HEK293T (cell line): ENCODE measurements around the gene NDUFV2.

ENCODE experiments used
- CTCF ChIA-PET: fragments of 350-600 bp; formaldehyde crosslinking; extraction: SDS; loops from one replicate; lab custom pipeline; 2021; ENCODE audit warnings: antibody characterized with exemption, inconsistent platforms; lab: Yijun Ruan, JAX
- POLR2A ChIA-PET: fragments of 350-600 bp; formaldehyde crosslinking; extraction: SDS; loops from one replicate; lab custom pipeline; 2020; ENCODE audit warnings: antibody characterized with exemption, inconsistent platforms; lab: Yijun Ruan, JAX
- DNase-seq: peaks from one replicate; pipeline ENCODE4 v3.0.0; 2012; ENCODE audit warnings: mixed read lengths; ENCODE audit errors: extremely low spot score
- ARNT ChIP-seq: fragments of 450-650 bp; IDR thresholded peaks from 2 replicates; pipeline ENCODE4 v1.6.1; 2017; ENCODE audit warnings: mild to moderate bottlenecking
- BHLHE40 ChIP-seq: fragments of 450-650 bp; IDR thresholded peaks from 2 replicates; pipeline ENCODE4 v1.6.1; 2016; ENCODE audit warnings: mild to moderate bottlenecking, moderate library complexity, borderline replicate concordance
- CTBP1 ChIP-seq: fragments of 450-650 bp; IDR thresholded peaks from 2 replicates; pipeline ENCODE4 v1.6.1; 2016; ENCODE audit warnings: borderline replicate concordance
- ELF4 ChIP-seq: fragments of 450-650 bp; IDR thresholded peaks from 2 replicates; pipeline ENCODE4 v1.6.1; 2017; ENCODE audit warnings: antibody characterized with exemption
- FOXA1 ChIP-seq: fragments of 450-650 bp; IDR thresholded peaks from 2 replicates; pipeline ENCODE4 v1.6.1; 2016; ENCODE audit warnings: mild to moderate bottlenecking
- FOXK2 ChIP-seq: fragments of 450-650 bp; IDR thresholded peaks from 2 replicates; pipeline ENCODE4 v1.6.1; 2016; ENCODE audit warnings: mild to moderate bottlenecking
- FOXM1 ChIP-seq: fragments of 450-650 bp; IDR thresholded peaks from 2 replicates; pipeline ENCODE4 v1.6.1; 2017; ENCODE audit warnings: mild to moderate bottlenecking, borderline replicate concordance
- HDGF ChIP-seq: fragments of 450-650 bp; IDR thresholded peaks from 2 replicates; pipeline ENCODE4 v1.6.1; 2017; ENCODE audit warnings: antibody characterized with exemption, borderline replicate concordance
- L3MBTL2 ChIP-seq: fragments of 450-650 bp; conservative IDR thresholded peaks from 2 replicates; pipeline ENCODE4 v1.6.1; 2016; ENCODE audit warnings: mild to moderate bottlenecking
- LEF1 ChIP-seq: fragments of 450-650 bp; IDR thresholded peaks from 2 replicates; pipeline ENCODE4 v1.6.1; 2017; ENCODE audit warnings: mild to moderate bottlenecking, borderline replicate concordance
- NFRKB ChIP-seq: fragments of 450-650 bp; IDR thresholded peaks from 2 replicates; pipeline ENCODE4 v1.6.1; 2016; ENCODE audit warnings: mild to moderate bottlenecking, moderate library complexity
- SP1 ChIP-seq: fragments of 450-650 bp; IDR thresholded peaks from 2 replicates; pipeline ENCODE4 v1.6.1; 2017
- SUZ12 ChIP-seq: fragments of 450-650 bp; IDR thresholded peaks from 2 replicates; pipeline ENCODE4 v1.6.1; 2016; ENCODE audit warnings: mild to moderate bottlenecking
- TARDBP ChIP-seq: fragments of 450-650 bp; IDR thresholded peaks from 2 replicates; pipeline ENCODE4 v1.6.1; 2016
- ZNF384 ChIP-seq: fragments of 450-650 bp; IDR thresholded peaks from 2 replicates; pipeline ENCODE4 v1.6.1; 2016
- TF ChIP-seq, protein P1 (sequence below): fragments of 450-650 bp; IDR thresholded peaks from 2 replicates; pipeline ENCODE4 v1.6.1; 2016

NDUFV2 gene

DNA sequence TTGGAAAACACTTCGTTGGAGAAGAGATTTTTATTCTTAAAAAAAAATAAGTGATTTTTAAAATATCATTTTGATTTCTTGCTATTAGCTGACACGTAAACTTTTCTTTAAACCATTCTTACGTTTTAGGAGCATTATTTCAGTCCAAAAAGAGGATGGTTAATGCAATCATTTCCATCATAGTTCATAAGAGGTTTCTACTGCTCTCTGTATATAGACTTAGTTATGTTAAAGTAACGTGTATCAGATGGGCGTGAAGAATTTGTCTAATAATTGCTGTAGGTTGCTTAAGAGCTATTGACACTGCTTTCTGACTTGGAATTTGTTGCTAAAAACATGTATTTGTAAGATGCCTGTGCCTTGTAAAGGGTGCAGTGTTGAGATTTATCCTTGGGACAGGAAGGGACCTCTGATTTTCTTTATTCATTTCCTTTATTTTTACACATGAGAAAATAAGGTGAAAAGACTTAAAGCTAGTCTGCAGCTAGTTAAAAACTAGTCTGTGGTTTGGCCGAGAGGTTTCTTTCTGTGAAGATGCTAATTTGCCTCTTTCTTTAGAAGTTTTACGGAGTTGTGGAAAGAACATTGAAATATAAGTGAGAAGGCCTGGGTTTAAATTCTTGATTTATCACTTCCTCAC is 37.0 kb downstream of the NDUFV2 start:
- TF ChIP-seq NFRKB (no peak), ZNF384 (no peak), FOXA1 (no peak), SP1 (no peak), BHLHE40 (no peak), TARDBP (no peak), CTBP1 (no peak), SUZ12 (no peak), LEF1 (no peak)
- TF ChIP-seq, protein P1, sequence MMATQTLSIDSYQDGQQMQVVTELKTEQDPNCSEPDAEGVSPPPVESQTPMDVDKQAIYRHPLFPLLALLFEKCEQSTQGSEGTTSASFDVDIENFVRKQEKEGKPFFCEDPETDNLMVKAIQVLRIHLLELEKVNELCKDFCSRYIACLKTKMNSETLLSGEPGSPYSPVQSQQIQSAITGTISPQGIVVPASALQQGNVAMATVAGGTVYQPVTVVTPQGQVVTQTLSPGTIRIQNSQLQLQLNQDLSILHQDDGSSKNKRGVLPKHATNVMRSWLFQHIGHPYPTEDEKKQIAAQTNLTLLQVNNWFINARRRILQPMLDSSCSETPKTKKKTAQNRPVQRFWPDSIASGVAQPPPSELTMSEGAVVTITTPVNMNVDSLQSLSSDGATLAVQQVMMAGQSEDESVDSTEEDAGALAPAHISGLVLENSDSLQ = no peak
- ChIA-PET CTCF (no interaction called here), POLR2A (no interaction called here)
- DNase-seq = no peak

DNA sequence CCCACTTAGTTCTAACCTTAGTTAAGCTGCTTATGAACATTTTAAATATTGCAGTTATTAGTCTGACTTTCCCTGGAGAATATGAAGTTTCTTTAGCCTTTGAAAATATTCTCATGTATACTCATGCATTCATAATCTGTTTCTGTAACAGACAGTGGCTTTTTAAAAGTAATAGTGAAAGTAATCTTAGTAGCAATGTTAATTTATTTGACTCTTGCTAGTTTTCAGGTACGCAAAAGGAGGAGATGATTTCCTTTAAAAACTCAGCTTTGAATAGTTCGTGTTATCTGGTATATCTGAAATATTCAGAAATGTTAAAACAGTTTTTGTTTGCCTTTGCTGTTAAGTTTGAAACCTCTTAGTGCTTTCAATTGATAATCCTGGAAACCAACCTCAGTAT is 37.9 kb downstream of the NDUFV2 start:
- TF ChIP-seq FOXM1 = no peak
- no peak for TF ChIP-seq HDGF
- no peak for TF ChIP-seq FOXA1
- no peak for TF ChIP-seq SUZ12
- no peak for TF ChIP-seq L3MBTL2
- no peak for TF ChIP-seq CTBP1
- no peak for TF ChIP-seq SP1
- no peak for TF ChIP-seq NFRKB
- no peak for TF ChIP-seq ELF4
- TF ChIP-seq ARNT = no peak
- TF ChIP-seq LEF1 = no peak
- TF ChIP-seq, protein P1 = no peak
- no peak for TF ChIP-seq FOXK2
- DNase-seq = no peak
- ChIA-PET CTCF (no interaction called here), POLR2A (no interaction called here)

DNA sequence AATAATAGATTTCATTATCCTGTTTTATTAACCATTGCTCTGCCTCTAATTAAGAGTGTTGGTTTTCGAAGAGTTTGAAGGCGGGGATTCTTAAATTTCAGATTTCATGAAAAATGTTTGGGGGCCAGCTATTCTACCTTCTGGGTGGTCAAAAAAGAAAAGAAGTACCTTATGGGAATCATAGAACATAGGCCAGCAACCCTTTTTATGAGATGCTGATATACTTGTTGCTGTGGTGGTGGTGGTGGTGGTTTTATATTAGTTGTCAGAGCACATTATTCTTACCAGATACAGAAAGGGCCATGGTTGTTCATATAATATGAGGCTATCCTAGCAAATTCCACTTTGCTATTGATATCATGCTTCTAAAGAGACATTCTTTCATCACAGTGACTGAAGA is 38.5 kb downstream of the NDUFV2 start:
- no peak for DNase-seq
- POLR2A ChIA-PET = no interaction called here
- CTCF ChIA-PET = no interaction called here

DNA sequence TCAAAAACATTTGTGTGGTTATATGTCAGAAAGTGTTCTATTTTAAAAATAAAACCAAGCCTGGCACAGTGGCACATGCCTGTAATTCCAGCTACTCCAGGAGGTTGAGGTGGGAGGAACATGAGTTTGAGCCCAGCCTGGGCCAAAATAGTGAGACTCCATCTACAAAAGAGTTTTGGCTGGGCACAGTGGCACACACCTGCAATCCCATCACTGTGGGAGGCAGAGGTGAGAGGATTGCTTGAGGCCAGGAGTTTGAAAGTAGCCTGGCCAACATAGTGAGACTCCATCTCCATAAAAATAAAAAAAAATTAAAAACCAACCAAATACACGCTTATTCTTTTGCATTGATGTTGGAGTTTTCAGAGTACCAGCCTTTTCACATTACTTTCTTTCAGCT is 43.7 kb downstream of the NDUFV2 start:
- DNase-seq = no peak
- ChIA-PET POLR2A (no interaction called here), CTCF (no interaction called here)
- TF ChIP-seq SP1 = no peak
- TF ChIP-seq FOXA1 = no peak
- no peak for TF ChIP-seq NFRKB
- TF ChIP-seq, protein P1 = no peak
- no peak for TF ChIP-seq LEF1
- TF ChIP-seq ELF4 = no peak
- TF ChIP-seq SUZ12 = no peak
- TF ChIP-seq ZNF384 = no peak
- TF ChIP-seq L3MBTL2 = no peak
- no peak for TF ChIP-seq FOXK2
- TF ChIP-seq CTBP1 = no peak
- no peak for TF ChIP-seq HDGF
- TF ChIP-seq ARNT = no peak
- TF ChIP-seq FOXM1 = no peak
- TF ChIP-seq TARDBP = no peak
- TF ChIP-seq BHLHE40 = no peak

More for the DNA sequence above, 38.5 kb downstream of the NDUFV2 start:
- TF ChIP-seq, protein P1 = no peak
- no peak for TF ChIP-seq BHLHE40
- no peak for TF ChIP-seq SUZ12
- TF ChIP-seq LEF1 = no peak
- no peak for TF ChIP-seq NFRKB
- TF ChIP-seq ELF4 = no peak
- TF ChIP-seq TARDBP = no peak
- TF ChIP-seq FOXA1 = no peak
- no peak for TF ChIP-seq FOXM1
- no peak for TF ChIP-seq ARNT

DNA sequence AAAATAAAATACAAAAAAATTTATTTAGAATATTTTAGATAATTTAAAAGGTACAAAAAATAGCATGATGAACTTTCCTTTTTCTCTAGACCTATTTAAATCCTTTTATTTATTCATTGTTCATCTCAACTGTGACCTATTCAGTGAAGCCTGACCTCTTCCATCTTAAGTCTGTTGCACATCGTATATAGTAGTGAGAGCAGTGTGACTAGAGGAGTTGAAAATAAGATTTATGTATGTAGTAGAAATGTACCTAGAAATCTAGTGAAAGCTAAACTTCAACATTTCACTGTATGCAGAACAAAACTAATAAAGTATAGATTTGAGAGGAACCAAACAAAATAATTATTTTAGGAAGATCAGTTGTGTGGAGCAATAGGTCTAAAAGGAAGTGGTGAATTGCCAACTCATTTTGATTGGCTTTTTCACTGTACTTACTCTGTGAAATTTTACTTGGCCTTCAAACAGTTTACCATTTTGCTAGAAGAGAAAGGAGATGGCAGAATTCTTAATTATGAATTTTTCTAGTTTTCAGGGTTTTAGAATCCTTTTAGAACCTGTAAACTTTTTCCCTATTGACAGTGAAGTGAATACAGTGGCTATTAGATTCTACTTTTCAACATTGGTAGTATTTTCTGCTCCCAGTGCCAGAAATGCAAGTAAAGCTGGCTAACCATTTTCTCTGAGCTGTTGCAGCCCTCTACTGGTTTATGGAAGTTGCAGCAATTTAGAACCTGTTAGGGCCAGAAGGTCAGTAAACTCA is 45.1 kb downstream of the NDUFV2 start:
- ChIA-PET CTCF (no interaction called here), POLR2A (interaction anchor here (0.8 kb wide), 1 partner anchor 18 kb away, joined by 3 read pairs; no protein-coding TSS in a partner anchor)
- peak; percentile 26 for DNase-seq
- TF ChIP-seq SP1 (no peak), FOXM1 (no peak), ZNF384 (no peak), CTBP1 (no peak), SUZ12 (no peak), ARNT (no peak), LEF1 (no peak), BHLHE40 (no peak)
- TF ChIP-seq, protein P1 = no peak
